ENCODE results near the gene MKX. TPM values are rescaled to one million over a fixed set of nuclear protein-coding genes. Genes with fewer than 3 reads are reported as not detected.

Gene MKX
- total RNA-seq, 1 experiment from 2014 or later: 1.5 TPM

GRCh38 chr10:27660268-27660667 is 85.4 kb downstream of the MKX start:
- CTCF ChIA-PET: interaction anchor here (1.6 kb wide), 1 partner anchor 733 kb away, joined by 3 read pairs; no protein-coding TSS in a partner anchor
- Mint-ChIP-seq H3K4me1 (ENCODE audit: low read depth, unreplicated experiment) (no peaks in the 10 kb centered on the region), H3K9me3 (ENCODE audit: low read depth, unreplicated experiment) (no peaks in the 10 kb centered on the region), H3K27me3 (ENCODE audit: unreplicated experiment) (peaks cover 36% of the 10 kb centered on the region), H3K27ac (ENCODE audit: unreplicated experiment) (no peak overlapping the region), H3K4me3 (ENCODE audit: low read depth, unreplicated experiment) (no peak overlapping the region), H3K36me3 (ENCODE audit: insufficient read depth, unreplicated experiment) (no peaks in the 10 kb centered on the region)
- TF ChIP-seq, protein P1, sequence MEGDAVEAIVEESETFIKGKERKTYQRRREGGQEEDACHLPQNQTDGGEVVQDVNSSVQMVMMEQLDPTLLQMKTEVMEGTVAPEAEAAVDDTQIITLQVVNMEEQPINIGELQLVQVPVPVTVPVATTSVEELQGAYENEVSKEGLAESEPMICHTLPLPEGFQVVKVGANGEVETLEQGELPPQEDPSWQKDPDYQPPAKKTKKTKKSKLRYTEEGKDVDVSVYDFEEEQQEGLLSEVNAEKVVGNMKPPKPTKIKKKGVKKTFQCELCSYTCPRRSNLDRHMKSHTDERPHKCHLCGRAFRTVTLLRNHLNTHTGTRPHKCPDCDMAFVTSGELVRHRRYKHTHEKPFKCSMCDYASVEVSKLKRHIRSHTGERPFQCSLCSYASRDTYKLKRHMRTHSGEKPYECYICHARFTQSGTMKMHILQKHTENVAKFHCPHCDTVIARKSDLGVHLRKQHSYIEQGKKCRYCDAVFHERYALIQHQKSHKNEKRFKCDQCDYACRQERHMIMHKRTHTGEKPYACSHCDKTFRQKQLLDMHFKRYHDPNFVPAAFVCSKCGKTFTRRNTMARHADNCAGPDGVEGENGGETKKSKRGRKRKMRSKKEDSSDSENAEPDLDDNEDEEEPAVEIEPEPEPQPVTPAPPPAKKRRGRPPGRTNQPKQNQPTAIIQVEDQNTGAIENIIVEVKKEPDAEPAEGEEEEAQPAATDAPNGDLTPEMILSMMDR (IDR thresholded peaks at IDR 0.05; ENCODE audit: unreplicated experiment): no peak
- intact Hi-C loops (cut with micrococcal nuclease; ENCODE audit: unreplicated experiment): no loop called here
- DNase-seq: no peak
- no TSS peak for BruUV-seq (replicated peaks)

GRCh38 chr10:27659786-27660185 is 85.8 kb downstream of the MKX start:
- TF ChIP-seq, protein P1 (IDR thresholded peaks at IDR 0.05; ENCODE audit: unreplicated experiment): no peak
- DNase-seq: no peak
- H3K27me3 Mint-ChIP-seq (ENCODE audit: unreplicated experiment): peaks cover 36% of the 10 kb centered on the region
- H3K36me3 Mint-ChIP-seq (ENCODE audit: insufficient read depth, unreplicated experiment): no peaks in the 10 kb centered on the region
- BruUV-seq (replicated peaks): no TSS peak
- H3K4me3 Mint-ChIP-seq (ENCODE audit: low read depth, unreplicated experiment): no peak overlapping the region
- CTCF ChIA-PET: interaction anchor here (1.6 kb wide), 1 partner anchor 734 kb away, joined by 3 read pairs; no protein-coding TSS in a partner anchor
- H3K27ac Mint-ChIP-seq (ENCODE audit: unreplicated experiment): no peak overlapping the region
- intact Hi-C loops (cut with micrococcal nuclease; ENCODE audit: unreplicated experiment): loop anchor here (5.0 kb wide), 1 partner anchor 287 kb away; no protein-coding TSS in a partner anchor
- H3K4me1 Mint-ChIP-seq (ENCODE audit: low read depth, unreplicated experiment): no peaks in the 10 kb centered on the region
- no peaks in the 10 kb centered on the region for H3K9me3 Mint-ChIP-seq (ENCODE audit: low read depth, unreplicated experiment)

- intact Hi-C loops (cut with micrococcal nuclease; ENCODE audit: unreplicated experiment): loop anchor here (5.0 kb wide), 1 partner anchor 286 kb away; no protein-coding TSS in a partner anchor
- TF ChIP-seq, protein P1 (IDR thresholded peaks at IDR 0.05; ENCODE audit: unreplicated experiment): no peak
- H3K4me1 Mint-ChIP-seq (ENCODE audit: low read depth, unreplicated experiment): no peaks in the 10 kb centered on the region
- CTCF ChIA-PET: interaction anchor here (1.6 kb wide), 1 partner anchor 735 kb away, joined by 3 read pairs; no protein-coding TSS in a partner anchor
- DNase-seq: no peak
- H3K27me3 Mint-ChIP-seq (ENCODE audit: unreplicated experiment): peaks cover 36% of the 10 kb centered on the region
- no TSS peak for BruUV-seq (replicated peaks)
- H3K4me3 Mint-ChIP-seq (ENCODE audit: low read depth, unreplicated experiment): no peak overlapping the region
- H3K9me3 Mint-ChIP-seq (ENCODE audit: low read depth, unreplicated experiment): no peaks in the 10 kb centered on the region
- H3K36me3 Mint-ChIP-seq (ENCODE audit: insufficient read depth, unreplicated experiment): no peaks in the 10 kb centered on the region
- H3K27ac Mint-ChIP-seq (ENCODE audit: unreplicated experiment): no peak overlapping the region
These were observed 86.8 kb downstream of the MKX start for GRCh38 chr10:27658788-27659187.

DNA sequence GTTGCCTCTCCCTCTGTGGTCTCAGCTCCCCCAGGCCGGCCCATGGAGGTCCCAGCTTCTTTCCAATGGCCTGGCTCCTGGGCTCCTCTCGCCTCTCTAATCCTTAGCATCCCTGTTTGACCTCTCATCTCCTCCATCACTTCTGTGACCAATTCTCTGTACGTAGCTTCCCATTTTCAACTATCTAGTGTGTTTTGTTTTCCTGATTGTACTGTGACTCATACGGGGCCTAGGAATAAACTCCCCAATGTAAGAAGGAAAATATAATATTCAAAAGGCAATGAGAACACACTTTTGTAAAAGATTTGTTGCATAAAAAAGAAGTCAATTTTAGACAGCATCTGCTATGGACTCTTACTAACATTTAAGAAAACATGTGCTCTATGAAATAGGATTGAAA is 90.3 kb downstream of the MKX start:
- no peak overlapping the region for H3K27ac Mint-ChIP-seq (ENCODE audit: unreplicated experiment)
- intact Hi-C loops (cut with micrococcal nuclease; ENCODE audit: unreplicated experiment): loop anchor here (5.0 kb wide), 1 partner anchor 283 kb away; no protein-coding TSS in a partner anchor
- H3K4me1 Mint-ChIP-seq (ENCODE audit: low read depth, unreplicated experiment): no peaks in the 10 kb centered on the region
- no peaks in the 10 kb centered on the region for H3K9me3 Mint-ChIP-seq (ENCODE audit: low read depth, unreplicated experiment)
- BruUV-seq (replicated peaks): no TSS peak
- TF ChIP-seq, protein P1 (IDR thresholded peaks at IDR 0.05; ENCODE audit: unreplicated experiment): no peak
- CTCF ChIA-PET: interaction anchor here (0.5 to 0.7 kb wide), 2 partner anchors 105 to 171 kb away, joined by 3 to 5 read pairs; no protein-coding TSS in a partner anchor
- no peak for DNase-seq
- H3K27me3 Mint-ChIP-seq (ENCODE audit: unreplicated experiment): peaks cover 50% of the 10 kb centered on the region
- H3K4me3 Mint-ChIP-seq (ENCODE audit: low read depth, unreplicated experiment): no peak overlapping the region
- H3K36me3 Mint-ChIP-seq (ENCODE audit: insufficient read depth, unreplicated experiment): no peaks in the 10 kb centered on the region

Measured in Calu3 (cell line).